Stimulated activated CD4-positive, alpha-beta T cell treated with anti-CD3 and anti-CD28 coated beads, Interleukin-2, amount 100 ng/mL, for 24 hours (primary cell): ENCODE results near the gene DYRK2.
A peak's percentile ranks its signal among the peaks of the same experiment; 100 is the strongest.
"Not testable (repeated sequence)": the region's sequence is repeated elsewhere in the genome, so short reads cannot be mapped to it uniquely, and the experiment has no call there.

Experiments
- DNase-seq, 2 donors: peaks; one replicate each; pipeline ENCODE4 v3.0.0-alpha.2; 2020

The DYRK2 gene

DNA sequence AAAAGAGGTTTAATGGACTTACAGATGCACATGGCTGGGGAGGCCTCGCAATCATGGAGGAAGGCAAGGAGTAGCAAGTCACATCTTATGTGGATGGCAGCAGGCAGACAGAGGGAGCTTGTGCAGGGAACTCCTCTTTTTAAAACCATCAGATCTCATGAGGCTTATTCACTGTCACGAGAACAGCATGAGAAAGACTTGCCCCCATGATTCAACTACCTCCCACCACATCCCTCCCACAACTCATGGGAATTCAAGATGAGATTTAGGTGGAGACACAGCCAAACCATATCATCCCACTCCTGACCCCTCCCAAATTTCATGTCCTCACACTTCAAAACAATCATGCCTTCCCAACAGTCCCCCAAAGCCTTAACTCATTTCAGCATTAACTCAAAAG lies 24.0 kb downstream of the DYRK2 start:
- not testable (repeated sequence) for DNase-seq

DNA sequence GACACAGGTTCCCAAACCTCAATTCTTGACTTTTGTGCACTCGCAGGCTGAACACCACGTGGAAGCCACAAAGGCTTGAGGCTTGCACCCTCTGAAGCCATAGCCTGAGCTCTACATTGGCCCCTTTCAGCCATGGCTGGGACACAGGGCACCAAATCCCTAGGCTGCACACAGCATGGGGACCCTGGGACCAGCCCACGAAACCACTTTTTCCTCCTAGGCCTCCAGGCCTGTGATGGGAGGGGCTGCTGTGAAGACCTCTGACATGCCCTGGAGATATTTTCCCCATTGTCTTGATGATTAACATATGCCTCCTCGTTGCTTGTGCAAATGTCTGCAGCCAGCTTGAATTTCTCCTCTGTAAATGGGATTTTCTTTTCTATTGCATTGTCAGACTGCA lies 25.0 kb downstream of the DYRK2 start:
- not testable (repeated sequence) for DNase-seq

DNA sequence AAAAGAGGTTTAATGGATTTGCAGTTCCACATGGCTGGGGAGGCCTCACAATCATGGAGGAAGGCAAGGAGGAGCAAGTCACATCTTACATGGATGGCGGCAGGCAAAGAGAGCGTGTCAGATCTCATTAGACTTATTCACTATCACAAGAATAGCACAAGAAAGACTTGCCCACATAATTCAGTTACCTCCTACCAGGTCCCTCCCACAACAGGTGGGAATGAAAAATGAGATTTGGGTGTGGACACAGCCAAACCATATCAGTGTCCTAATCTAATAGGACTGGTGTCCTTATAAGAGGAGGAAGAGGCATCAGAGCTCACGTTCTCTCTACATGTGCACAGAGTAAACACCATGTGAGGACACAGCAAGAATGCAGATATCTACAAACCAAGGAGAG lies 25.9 kb downstream of the DYRK2 start:
- no peak for DNase-seq

DNA sequence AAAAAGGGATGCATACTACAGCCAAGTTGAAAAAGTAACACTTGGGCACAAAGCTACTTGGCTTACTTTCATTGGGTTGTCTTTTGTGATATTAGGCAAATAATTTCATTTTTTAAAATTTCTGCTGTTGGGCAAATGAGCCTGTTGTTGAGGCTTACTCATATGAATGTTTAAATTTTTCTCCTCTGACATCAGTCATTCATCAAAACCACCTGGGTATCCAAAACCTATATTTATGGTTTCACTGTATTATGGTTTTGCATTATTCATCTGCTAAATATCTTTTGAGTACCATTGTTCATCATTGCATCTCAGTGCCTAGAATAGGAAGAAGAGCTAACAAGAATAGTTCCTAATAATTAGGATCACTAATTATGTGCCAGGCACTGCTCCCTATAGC lies 28.1 kb downstream of the DYRK2 start:
- DNase-seq = no peak

DNA sequence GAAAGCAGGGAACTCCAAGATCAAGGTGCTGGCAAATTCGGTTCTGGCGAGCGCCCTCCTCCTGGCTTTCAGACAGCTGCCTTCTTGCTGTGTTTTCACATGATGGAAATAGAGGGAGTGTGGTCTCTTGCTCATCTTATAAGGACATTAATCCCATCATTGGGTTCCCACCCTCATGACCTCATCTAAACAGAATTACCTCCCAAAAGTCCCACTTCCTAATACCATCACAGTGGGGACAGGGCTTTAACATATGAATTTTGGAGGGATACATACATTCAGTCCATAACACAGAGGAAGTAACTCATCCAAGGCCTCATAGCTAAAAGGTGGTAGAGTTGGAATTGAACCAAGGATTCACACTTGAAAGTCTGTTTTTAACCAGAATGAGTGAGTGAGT lies 28.6 kb downstream of the DYRK2 start:
- DNase-seq = no peak

DNA sequence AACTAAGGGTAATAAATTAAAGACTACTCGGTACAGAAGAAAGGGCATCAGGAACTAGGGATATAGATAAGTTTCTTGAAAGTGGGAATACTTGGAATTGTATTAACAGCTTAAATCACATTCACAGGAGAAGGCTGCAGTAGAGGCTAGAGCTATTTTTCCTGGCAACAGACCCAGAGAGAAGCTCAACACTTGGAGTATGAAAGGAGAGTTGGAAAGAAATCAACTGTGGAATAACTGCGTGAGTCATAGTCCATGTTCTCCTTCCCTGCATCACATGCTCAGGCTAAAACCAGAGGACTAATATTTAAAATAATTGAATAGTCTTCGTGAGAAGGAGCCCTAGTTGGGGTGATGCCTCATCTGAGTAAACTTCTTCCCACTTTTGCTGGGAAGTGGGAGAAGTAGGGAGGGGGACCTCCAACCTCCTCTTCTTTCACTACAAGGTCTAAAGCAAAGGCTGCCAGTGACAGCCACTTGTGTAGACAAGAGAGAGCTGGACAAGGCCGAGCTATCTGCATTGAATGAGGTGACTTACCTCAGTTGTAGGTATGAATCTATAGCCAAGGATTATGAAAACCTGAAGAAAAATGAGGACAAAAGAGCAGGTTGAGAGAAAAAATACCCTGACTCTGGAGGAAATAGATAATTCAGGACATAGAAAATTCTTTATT lies 32.7 kb downstream of the DYRK2 start:
- no peak for DNase-seq

DNA sequence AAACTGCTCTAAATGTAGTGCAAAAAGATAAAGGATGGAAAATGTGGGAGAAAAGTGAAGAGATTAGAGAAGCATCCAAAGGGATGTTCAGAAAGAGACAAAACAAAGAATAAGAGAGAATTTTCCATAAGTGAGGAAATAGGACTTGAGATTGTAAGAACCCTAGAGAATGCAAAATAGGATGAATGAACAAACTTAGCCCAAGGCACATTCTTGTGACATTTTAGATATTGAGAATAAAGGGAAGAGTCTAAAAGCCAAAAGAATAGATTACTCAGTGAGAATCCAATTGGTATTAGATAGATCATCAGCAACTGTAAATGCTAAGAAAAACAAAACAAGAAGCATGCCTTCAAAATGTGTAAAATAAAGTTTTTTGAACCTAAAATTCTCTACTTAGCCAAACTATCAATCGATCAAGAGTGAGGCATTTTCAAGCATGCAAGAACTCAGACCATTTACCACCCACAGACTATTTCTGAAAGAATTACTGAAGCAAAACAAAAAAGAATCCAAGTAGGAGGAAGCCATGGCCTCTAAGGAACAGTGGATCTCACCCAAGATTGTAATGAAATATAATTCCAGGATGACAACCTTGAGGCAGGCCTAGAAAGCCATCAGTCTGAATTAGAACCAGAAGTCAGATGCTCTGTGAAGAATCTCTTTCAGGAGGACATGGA lies 33.5 kb downstream of the DYRK2 start:
- DNase-seq = no peak

DNA sequence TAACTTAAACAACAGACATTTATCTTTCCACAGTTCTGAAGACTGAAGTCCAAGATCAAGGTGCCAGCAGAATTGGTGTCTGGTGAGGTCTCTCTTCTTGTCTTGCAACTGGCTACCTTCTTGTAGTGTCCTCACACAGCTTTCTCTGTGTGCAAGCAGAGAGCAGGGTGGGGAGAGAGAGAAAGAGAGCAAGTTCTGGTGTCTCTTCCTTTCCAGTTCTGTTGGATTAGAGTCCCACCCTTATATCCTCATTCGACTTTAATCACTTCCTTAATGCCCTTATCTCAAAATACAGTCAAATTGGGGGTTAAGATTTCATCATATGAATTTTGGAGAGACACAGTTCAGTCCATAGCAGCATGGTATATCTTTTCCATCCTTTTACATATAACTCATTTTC lies 40.8 kb downstream of the DYRK2 start:
- DNase-seq = no peak

DNA sequence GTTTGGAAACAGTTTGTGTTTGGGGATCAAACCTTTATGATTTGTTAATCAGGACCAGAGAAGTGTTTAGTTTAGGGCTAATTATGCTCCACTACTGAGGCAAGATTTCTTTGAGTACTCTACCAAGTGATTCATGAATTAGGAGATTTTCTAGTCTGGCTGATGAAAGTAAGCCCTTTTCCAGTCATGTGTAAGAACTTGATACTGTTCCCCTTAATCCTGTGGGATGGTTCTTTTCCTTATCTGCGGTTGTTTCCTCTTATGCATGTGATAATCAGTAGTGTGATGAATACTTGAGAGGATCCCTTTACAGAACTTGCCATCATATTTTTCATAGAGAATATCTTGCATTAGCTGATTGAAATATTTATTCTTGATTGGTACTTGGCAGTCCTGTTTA lies 42.1 kb downstream of the DYRK2 start:
- DNase-seq = no peak

DNA sequence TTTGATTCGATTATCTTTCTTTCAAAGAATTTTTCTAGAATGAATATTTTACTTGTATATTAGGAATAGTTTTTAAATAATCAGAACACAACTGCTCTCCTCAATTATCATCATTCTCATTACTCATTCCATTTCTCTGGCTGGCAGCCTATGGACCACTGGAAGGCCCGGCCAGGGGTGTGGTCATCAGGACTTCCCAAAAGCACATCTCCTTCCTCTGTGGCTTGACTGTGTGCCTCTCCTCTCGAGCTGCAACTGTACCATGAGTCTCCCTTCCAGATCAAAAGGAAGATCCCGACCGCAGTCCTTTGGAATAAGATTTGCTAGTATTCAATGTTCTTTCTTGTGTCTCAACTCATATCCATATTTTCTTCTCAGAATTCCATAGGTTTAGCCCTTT lies 42.7 kb downstream of the DYRK2 start:
- no peak for DNase-seq

DNA sequence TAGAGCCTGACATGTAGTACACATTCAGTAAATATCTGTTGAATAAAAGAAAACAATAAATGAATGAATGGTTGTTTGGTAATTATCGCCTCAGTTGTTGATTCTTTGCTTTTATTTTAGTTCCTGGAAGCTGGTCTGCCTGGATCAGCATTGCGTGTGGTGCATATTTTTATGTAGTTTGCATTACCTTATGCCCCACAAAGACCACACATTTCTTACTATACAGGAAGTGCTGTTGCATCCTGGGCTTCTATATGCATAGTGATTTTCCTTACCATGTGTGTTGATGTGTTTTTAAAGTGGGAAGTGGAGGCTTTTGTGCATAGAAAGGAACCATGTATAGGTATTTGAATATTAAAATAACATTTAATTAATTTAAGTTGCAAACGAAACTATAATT lies 43.6 kb downstream of the DYRK2 start:
- no peak for DNase-seq

DNA sequence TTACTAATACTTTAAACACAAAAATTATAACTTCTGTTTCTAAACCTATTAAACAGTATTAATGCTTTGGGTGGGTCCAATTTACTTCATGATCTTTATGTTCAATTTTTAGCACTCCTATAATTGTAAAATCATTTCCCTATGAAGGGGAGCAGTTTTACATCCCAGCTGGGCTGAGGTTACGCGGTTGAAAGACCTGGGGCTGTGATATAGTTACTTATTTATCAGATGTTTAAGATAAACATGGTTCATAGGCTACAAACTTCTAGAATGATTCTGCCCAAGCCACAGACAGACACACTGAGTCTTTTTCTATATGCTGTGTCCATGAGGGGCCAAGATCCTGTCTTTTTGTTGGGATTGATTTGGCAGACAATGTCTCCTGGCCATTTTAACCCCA lies 44.4 kb downstream of the DYRK2 start:
- DNase-seq = no peak

DNA sequence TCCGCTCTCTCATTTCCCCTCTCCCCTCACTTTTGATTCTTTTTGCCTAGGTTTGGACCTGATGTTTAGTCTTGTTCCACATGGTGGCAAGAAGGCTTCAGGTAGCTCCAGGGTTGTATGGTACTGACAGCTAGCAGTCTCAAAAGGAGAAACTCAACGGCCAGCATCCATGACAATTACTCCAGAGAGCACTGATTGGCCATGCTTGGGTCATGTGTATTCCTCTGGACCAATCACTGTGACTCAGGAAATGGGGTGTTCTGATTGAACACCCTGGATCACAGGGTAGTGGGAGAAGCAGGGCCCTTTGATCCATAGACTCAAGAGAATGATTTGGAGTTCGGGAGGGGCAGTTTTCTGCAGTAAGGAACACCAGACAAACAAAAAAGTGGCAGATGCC lies 45.3 kb downstream of the DYRK2 start:
- no peak for DNase-seq

DNA sequence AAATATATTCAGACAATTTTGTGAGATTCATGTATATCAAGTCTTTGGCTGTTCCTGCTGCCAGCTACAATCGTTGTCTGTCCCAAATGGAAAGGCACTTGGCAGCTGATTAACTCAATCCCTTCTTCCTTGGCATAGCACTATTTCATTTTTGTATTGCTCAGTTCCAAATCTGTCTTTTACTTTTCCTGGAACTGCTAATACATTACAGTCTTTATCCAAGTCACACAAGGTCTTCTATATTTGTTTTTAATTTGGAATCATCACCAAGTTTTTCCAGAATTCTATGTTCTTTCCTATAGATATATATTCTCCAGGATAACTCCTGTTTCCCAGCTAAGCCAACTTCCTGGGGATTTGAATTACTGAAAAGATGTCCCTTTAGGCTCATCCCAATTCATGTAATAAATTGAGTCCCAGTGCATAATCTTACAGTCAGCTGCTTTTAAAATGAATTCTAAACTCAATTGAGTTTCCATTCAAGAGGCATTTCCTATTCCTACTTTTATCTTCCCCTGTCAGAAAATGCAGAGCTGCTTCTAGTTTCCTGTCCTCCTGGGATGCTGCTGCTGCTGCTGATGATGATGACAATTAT lies 45.9 kb downstream of the DYRK2 start:
- DNase-seq = no peak

DNA sequence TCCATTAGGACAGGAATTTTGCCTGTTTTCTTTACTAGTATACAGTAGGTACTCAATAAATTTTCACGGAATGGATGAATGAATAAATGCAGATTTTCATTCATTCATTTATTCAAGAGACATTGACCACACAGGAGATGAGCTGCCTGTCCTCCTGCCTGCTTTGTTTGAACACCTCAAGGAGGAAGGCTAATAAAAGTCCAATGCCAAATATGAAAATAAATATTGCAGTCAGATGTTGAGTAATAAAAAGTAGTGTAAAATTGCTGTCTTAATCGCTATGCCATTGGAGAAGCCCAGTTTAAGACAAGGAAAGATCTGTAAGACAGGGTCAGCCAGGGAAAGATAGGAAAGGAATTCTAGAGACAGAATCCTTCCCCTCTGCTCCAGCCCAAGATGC lies 47.4 kb downstream of the DYRK2 start:
- DNase-seq = no peak

DNA sequence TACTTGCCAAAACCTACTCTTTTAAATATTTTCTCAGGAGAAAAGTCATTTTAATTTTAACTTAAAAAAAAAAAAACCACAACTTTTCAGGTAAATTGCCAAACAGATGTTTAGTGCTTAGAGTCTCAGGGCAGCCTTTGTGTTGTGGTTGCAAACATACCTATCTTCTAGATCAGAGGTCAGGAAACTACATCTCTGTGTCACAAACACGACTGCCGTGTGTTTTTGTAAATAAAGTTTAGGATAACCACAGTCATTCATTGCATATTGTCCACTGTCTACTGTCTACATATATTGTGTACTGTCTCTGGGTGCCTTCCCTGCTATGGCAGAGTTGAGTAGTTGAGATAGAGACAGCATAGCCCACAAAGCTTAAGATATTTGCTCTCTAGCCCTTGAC lies 48.9 kb downstream of the DYRK2 start:
- DNase-seq = no peak

DNA sequence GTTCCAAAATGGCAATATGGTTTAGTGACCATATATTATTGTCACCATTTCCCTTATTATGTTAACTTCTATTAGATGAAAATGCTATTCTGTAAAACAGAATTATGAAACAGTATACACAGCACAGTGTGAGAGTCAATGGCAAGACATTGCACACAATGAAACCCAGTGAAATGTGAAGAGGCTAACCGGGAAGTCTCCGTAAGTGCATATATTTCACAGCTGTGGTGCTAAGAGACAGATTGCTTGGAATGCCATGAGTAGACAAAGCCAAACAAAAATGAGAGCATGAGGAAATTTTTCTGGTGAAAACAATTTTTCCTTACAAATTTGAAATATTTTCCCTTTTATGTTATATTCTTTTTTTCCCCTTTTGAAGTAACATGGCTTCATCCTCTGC lies 49.4 kb downstream of the DYRK2 start:
- no peak for DNase-seq

DNA sequence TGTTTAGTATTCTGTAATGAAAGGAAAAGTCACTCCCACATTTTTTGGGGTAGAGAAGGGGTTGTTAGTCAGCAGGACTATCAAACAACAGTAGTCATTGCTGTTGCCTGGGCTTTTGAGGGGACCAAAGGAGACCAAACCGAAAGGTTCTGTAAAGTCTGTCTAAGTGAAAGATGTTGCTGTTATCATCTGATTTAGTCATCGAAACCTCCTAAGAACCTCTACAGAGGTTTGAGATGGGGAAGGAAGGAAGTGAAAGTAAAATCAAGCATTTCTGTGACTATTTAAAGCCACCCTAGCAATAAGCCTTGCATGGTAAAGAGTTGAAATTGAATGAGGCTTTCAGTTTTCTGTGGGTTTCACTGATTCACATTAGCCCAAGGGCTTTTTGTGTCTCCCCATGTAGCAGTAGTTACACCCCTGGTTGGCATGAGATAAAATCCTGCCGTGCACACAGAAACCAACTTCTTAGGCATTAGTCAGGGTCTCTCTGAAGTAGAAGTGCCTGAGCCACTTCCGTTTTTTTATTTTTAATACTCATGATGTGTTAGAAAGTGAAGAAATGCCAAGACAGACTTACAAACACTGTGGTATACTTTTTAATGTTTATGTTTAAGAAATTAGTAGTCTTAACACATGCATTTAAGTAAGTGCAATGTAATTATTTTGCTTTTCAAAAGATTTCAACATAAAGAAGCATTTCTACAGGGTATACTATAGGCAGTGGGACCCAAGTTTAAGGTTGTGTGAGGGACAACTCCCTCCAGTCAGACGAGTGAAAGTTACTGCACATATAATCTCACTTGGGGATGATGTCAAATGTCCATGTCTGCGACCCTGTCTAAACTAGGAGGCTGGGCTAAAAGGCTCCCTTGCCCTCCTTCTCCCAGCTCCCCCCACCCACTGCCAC lies 50.4 kb downstream of the DYRK2 start:
- peak; percentile 43 to 64 for DNase-seq

DNA sequence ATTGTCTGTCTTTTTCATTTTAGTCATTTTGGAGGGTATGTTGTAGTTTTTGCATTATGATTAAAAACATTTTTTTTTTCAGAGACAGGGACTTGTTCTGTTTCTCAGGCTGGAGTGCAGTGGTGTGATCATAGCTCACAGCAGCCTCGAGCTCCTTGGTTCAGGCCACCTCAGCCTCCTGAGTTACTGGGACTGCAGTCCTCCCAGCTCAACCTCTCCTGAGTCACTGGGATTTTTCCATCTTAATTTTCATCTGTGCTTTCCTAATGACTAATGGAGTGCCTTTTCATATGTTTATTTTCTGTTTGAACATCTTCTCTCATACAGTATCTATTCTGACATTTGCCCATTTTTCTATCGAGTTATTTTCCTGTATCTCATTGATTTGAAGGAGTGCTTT lies 52.6 kb downstream of the DYRK2 start:
- DNase-seq = no peak

DNA sequence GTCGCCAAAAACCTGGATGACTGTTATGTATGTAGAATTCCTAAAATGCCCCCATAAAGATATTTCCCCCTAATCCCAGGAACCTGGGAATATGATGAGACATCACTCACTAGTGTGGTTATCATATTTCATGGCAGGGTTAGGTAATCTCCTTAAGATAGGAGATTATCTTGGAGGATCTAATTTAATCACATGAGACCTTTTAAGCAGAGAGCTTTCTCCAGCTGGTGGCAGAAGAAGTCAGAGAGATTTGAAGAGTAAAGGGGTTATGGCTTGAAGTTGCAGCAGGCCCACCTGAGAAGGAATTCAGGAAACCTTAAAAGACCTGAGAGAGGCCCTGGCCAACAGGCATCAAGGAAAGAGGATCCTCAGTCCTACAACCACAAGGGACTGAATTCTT lies 53.6 kb downstream of the DYRK2 start:
- no peak for DNase-seq

DNA sequence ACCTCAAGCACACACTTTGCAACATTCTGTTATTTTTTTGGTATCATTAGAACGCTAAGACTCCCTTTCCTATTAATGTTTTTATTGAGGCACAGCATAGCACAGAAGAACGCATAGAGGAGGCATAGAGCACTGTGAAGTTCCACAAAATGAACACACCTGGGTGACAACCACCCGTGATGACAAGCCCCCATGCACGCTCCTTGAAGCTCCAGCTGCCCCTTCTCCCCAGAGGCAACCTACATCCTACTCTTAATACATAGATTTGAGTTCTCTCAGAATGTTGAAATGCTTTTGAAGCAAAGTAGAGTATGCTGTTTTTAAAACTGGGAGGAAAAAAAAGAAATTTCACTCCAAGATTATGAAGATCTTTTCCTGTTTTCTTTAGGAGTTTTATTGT lies 55.5 kb downstream of the DYRK2 start:
- DNase-seq = no peak

DNA sequence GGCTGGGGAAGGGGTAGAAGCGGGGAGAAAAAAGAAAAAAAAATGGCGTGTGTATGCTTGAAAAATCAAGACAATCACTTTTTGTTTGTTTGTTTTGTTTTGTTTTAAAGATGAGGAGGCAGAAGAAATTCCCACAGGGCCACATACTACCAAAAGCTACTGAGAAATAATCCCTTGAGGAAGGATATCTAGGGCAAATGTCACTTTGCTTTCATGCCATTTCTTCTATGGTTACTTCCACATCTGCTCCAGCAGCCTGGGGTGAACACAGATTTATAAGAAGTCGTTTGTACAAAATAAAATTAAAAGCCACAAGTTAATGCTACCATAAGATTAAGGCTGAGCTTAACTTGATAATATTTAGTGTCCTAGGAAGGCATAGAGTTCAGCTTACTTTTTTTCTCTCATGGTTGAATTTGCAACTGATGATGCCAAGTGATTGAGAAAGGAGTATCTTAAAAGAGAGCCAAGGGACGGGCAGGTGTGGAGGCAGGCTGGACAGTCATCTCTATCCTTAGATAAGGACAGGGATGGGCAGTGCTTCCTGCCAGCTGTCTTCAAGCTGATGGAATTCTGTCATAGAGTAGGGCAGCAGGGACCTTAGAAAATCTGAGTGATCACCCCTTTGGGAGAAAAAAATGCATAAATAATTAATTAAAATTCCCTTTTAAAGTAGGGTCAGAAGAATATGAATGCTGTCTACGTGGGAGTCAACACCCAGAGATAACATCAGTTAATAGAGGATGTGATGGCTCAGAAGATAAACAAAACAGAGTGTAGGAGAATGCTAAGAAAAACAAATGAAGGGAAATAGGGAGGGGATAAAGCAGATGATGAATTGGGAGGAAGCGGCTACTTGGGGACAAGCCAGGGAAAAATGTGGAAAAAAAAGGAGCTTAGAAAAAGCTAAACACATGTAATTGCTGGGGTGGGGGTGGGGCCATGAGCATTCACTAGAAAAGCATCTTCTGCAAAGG lies 57.1 kb downstream of the DYRK2 start:
- no peak for DNase-seq
